Measurements from ENCODE around the gene MPL. TPM values are rescaled to one million over a fixed set of nuclear protein-coding genes. Genes with fewer than 3 reads are reported as not detected.

Gene MPL
- total RNA-seq, 2 experiments from 2014 or later: not detected

- no peak overlapping the region for H3K4me3 ChIP-seq (ENCODE audit: low read length)
- no peaks in the 10 kb centered on the region for H3K9me3 ChIP-seq (ENCODE audit: control insufficient read depth in 1 of 2, insufficient read depth in 1 of 2, low read length in 2 of 2)
- Mint-ChIP-seq H3K9me3 (no peaks in the 10 kb centered on the region), H3K27me3 (no peaks in the 10 kb centered on the region), H3K4me1 (ENCODE audit: low read depth) (no peaks in the 10 kb centered on the region), H3K27ac (no peak overlapping the region), H3K4me3 (no peak overlapping the region), H3K36me3 (ENCODE audit: low read depth) (no peaks in the 10 kb centered on the region)
- DNase-seq (no peak), ATAC-seq (ENCODE audit: poor library complexity) (no peak)
- no peak overlapping the region for H3K27ac ChIP-seq (ENCODE audit: low read depth in 1 of 2, low read length in 2 of 2)
- no peaks in the 10 kb centered on the region for H3K27me3 ChIP-seq (ENCODE audit: control insufficient read depth in 1 of 2, insufficient read depth in 2 of 2, low read length in 2 of 2)
- ChIA-PET CTCF (no interaction called here), POLR2A (no interaction called here)
- no peaks in the 10 kb centered on the region for H3K4me1 ChIP-seq (ENCODE audit: insufficient read depth, low read length)
- intact Hi-C loops (cut with DNase I, micrococcal nuclease): no loop called here
- TF ChIP-seq CTCF (IDR thresholded peaks at IDR 0.05): no peak
- no peaks in the 10 kb centered on the region for H3K36me3 ChIP-seq (ENCODE audit: insufficient read depth, low read length)
These were observed 25.4 kb upstream of the MPL start for GRCh38 chr1:43312212-43312623.

- POLR2A ChIA-PET: no interaction called here
- Mint-ChIP-seq H3K9me3 (no peaks in the 10 kb centered on the region), H3K36me3 (ENCODE audit: low read depth) (no peaks in the 10 kb centered on the region), H3K27ac (no peak overlapping the region), H3K4me3 (no peak overlapping the region), H3K27me3 (no peaks in the 10 kb centered on the region), H3K4me1 (ENCODE audit: low read depth) (no peaks in the 10 kb centered on the region)
- Histone ChIP-seq H3K27me3 (ENCODE audit: control insufficient read depth in 1 of 2, insufficient read depth in 2 of 2, low read length in 2 of 2) (no peaks in the 10 kb centered on the region), H3K27ac (ENCODE audit: low read depth in 1 of 2, low read length in 2 of 2) (no peak overlapping the region), H3K4me1 (ENCODE audit: insufficient read depth, low read length) (no peaks in the 10 kb centered on the region), H3K9me3 (ENCODE audit: control insufficient read depth in 1 of 2, insufficient read depth in 1 of 2, low read length in 2 of 2) (no peaks in the 10 kb centered on the region), H3K4me3 (ENCODE audit: low read length) (no peak overlapping the region), H3K36me3 (ENCODE audit: insufficient read depth, low read length) (no peaks in the 10 kb centered on the region)
- CTCF ChIA-PET: no interaction called here
- DNase-seq (no peak), ATAC-seq (ENCODE audit: poor library complexity) (no peak)
- intact Hi-C loops (cut with DNase I, micrococcal nuclease): no loop called here
- TF ChIP-seq CTCF (IDR thresholded peaks at IDR 0.05): no peak
These were observed 24.7 kb upstream of the MPL start for GRCh38 chr1:43312663-43313515.

- no peaks in the 10 kb centered on the region for H3K9me3 ChIP-seq (ENCODE audit: control insufficient read depth in 1 of 2, insufficient read depth in 1 of 2, low read length in 2 of 2)
- CTCF ChIA-PET: no interaction called here
- H3K4me1 Mint-ChIP-seq (ENCODE audit: low read depth): no peaks in the 10 kb centered on the region
- H3K4me3 Mint-ChIP-seq: no peak overlapping the region
- no peak overlapping the region for H3K27ac Mint-ChIP-seq
- H3K36me3 ChIP-seq (ENCODE audit: insufficient read depth, low read length): no peaks in the 10 kb centered on the region
- no peak overlapping the region for H3K27ac ChIP-seq (ENCODE audit: low read depth in 1 of 2, low read length in 2 of 2)
- H3K4me3 ChIP-seq (ENCODE audit: low read length): no peak overlapping the region
- H3K4me1 ChIP-seq (ENCODE audit: insufficient read depth, low read length): no peaks in the 10 kb centered on the region
- DNase-seq (no peak), ATAC-seq (ENCODE audit: poor library complexity) (no peak)
- H3K9me3 Mint-ChIP-seq: no peaks in the 10 kb centered on the region
- H3K27me3 ChIP-seq (ENCODE audit: control insufficient read depth in 1 of 2, insufficient read depth in 2 of 2, low read length in 2 of 2): no peaks in the 10 kb centered on the region
- POLR2A ChIA-PET: no interaction called here
- no peaks in the 10 kb centered on the region for H3K36me3 Mint-ChIP-seq (ENCODE audit: low read depth)
- intact Hi-C loops (cut with DNase I, micrococcal nuclease): no loop called here
- TF ChIP-seq CTCF (IDR thresholded peaks at IDR 0.05): no peak
- H3K27me3 Mint-ChIP-seq: no peaks in the 10 kb centered on the region
These were observed 23.8 kb upstream of the MPL start for GRCh38 chr1:43313771-43314170.
